Globus pallidus (tissue), 1 donor: Measurements from ENCODE around the gene TRABD2B.

Experiments
- DNase-seq: peaks from one replicate; pipeline ENCODE4 v3.0.0-alpha.2; 2015; ENCODE audit warnings: low spot score

TRABD2B gene

GRCh38 chr1:47774986-47775834, 222.0 kb downstream of the TRABD2B start:
- DNase-seq: no peak

DNA sequence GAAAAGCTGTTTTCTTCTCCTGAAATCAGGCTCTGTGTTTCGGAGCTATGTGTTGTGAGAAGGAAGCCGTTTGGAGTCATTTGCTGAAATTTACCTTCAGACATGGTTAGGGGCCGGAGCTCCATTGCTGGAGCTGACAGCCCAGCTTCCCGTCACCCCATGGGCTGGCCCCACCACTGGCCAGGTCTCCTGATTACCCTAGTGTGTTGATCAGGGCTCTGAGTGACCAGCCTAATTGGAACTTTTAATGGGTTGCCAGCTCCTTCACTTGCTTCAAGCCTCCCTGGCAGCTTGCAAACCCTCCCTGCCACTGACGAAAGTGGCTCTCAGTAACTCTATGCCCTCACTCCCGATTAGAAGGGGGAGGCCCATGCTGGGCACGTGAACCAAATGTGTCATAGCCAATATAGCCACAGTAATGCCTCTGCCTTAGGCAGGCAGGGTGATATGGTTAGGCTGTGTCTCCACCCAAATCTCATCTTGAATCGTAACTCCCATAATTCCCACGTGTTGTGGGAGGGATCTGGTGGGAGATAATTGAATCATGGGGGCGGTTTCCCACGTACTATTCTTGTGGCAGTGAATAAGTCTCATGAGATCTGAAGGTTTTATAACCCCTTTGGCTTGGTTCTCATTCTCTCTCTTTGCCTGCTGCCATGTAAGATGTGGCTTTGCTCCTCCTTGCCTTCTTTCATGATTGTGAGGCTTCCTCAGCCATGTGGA, 224.1 kb downstream of the TRABD2B start:
- no peak for DNase-seq

- DNase-seq: no peak
Measured at GRCh38 chr1:47772281-47772680, 224.9 kb downstream of the TRABD2B start.

- no peak for DNase-seq
Measured at GRCh38 chr1:47771751-47772150, 225.4 kb downstream of the TRABD2B start.

- DNase-seq: no peak
Measured at GRCh38 chr1:47769983-47770382, 227.2 kb downstream of the TRABD2B start.

GRCh38 chr1:47769295-47769694, 227.9 kb downstream of the TRABD2B start:
- no peak for DNase-seq

DNA sequence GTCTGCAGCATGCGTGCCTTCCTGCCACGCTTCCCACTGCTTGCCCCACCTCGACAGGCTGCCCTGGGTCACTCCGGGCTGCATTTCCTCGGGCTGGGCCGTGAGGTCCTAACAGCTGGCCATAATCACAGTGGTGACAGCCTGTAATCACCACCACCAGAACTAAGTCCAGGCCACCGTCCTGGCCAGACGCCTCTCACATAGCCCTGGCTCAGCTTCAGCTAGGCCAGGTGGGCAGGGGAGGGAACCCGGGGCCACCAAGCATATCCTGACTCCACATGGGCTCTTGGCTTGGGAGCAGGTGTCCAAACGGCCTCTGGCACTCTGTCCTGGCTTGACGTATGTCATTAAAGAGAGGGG, 229.5 kb downstream of the TRABD2B start:
- DNase-seq: no peak

DNA sequence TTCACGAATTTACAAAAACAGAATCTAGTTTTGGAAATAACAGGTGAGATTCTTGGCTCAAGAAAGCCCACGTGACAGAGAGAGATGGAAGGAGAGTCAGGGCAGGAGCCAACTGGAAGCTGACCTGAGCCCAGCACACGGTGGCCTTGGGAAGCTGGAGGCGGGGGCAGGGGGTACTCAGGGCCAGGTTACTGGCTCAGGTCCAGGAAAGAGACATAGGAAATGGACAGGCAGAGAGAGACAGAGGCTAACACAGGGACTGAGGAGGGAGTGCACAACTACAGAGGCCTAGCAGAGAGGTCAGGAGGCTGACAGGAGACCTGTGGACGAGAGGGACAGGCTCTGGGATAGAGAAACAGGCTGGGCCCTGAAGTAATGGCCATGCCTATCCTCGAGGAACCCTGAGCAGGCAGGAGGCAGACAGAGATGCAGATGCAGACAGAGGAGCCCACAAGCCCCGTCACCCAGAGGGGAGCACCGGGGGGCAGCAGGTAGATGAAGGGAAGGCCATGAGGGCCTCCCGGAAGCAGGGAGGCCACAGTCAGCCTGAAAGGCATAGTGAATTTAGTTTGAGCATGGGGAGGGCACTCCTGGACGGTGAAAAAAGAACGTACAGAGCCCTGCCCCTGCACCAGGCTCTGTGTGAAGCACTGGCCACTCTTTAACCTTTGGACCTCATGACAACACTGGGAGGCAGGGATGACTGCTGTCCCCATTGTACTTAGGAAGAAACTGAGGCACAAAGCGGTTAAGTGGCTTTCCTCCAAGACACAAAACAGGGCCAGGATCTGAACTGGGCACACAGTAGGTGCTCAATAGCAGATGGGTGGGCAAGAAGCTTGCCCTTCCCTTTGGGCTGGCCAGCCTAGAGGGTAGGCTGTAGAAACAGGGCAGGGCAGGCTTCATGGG, 230.1 kb downstream of the TRABD2B start:
- no peak for DNase-seq

GRCh38 chr1:47765742-47766485, 231.3 kb downstream of the TRABD2B start:
- no peak for DNase-seq

GRCh38 chr1:47765236-47765635, 231.9 kb downstream of the TRABD2B start:
- no peak for DNase-seq

DNA sequence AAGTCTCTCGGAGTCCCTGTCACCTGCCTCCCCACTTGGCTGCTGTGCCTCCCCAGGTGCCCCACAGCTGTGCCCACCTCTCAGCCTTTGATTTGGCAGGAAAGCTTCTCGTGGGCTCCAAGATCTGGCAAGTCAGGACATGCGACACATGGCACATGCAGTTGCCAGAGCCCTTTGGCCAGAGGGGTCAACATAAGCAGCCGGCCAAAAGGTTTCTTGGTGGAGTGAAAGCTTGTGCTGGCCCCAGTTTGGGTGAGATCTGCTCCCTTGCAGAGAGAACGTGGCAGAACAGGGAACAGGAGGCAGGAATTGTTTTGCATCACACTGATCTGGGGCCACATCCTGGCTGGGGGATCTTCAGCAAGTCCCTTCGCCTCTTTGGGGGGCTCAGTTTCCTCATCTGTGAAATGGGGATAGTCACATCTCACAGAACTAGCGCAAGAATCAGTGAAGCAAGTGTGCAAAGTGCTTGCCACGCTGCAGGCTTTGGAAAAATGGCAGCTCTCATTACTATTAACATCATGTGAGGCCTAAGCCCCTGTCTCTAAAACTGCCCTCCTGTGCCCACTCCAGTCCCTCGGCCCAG, 232.6 kb downstream of the TRABD2B start:
- DNase-seq: no peak

DNA sequence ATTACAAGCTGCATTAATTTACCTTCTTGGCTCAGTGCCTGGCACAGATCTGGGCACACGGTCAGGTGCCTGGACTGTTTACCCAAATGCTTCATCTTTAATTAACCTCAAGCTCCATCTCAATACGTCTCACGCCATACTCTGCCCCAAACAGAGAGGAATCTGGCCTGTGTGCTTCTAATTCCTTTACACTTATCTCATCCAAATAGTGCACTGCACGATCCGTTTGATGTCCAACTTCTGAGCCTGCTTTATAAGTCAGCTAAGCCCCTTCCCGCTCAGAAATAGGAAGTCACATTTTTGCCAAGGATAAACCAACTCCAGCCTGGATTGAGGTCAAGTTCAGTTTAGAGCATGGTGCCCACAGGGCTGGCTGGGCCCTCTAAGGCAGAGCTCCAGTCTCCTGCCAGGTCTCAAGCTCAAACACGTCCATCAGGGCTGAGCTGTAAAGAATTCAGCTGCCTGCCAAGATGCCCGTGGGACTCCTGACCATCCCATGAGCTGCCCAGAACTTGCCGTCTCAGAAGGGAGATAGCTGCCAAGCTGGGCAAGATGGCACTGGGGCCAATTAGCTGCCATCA, 233.5 kb downstream of the TRABD2B start:
- DNase-seq: no peak

GRCh38 chr1:47761974-47762373, 235.2 kb downstream of the TRABD2B start:
- no peak for DNase-seq

- DNase-seq: no peak
Measured at GRCh38 chr1:47761201-47761930, 235.8 kb downstream of the TRABD2B start.

GRCh38 chr1:47759936-47760629, 237.1 kb downstream of the TRABD2B start:
- no peak for DNase-seq

DNA sequence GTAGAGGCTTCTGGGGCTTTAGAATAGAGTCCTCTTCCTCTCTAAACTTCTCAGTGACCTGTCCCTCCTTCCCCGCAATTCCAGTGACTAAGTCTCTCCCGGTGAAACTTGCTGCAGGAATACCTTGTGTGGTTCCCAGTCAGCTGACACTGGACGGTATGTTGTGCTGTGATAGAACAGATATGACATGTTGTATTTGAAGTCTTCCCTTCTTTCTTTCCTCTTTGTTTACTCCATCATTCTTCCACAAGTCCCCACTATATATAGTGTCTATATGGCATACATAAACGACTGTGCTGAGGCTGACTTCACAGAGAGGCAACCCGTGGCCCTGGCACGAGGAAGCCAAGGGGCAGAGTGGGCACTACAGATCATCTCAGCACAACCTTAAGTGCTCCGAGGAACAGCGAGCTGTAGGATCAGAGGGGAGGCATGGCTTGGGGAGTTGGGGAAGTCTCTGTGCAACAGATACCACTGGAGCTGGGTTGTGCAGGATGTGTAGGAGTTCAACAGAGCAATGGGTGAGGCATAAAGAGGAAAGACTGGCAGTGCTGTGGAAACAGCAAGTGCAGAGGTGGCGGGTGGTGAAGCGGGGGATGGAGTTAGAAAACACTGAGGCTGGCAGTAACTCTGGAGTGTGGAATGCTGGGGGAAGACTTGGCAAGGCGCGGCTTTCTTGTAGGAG, 237.8 kb downstream of the TRABD2B start:
- DNase-seq: no peak

GRCh38 chr1:47758341-47759250, 238.6 kb downstream of the TRABD2B start:
- DNase-seq: no peak
